ENCODE measurements around the gene PER3.

DNA sequence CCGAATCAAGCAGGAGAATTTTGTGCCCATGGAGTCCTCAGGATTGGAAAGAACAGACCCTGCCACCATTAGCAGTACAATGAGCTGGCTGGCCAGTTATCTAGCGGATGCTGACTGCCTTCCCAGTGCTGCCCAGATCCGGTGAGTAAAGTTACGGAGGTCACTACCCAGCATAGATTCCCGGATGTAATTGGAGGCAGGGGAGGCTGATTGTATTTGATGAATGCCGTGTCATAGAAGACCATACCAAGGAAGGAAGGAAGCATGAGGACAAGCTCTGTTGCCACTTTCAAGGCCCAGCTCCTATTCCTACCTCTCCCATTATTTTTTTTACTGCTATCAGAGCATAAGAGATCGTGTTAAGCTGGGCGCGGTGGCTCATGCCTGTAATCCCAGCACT is 39.2 kb upstream of the PER3 start:
- no peak for TF ChIP-seq CTCF (IDR thresholded peaks at IDR 0.05 in 2 of 3, conservative IDR thresholded peaks at IDR 0.05 in 1 of 3; ENCODE audit: borderline replicate concordance in 1 of 3, insufficient read depth in 1 of 3, low read depth in 2 of 3, low read length in 2 of 3)
- TF ChIP-seq SIN3A (IDR thresholded peaks at IDR 0.05; ENCODE audit: low read depth), result no peak

Measured in HCT116 (cell line).